Measurements from ENCODE around the gene TENM4.

The TENM4 gene

GRCh38 chr11:78823588-78823987 is 617.2 kb downstream of the TENM4 start:
- no peak for DNase-seq

DNA sequence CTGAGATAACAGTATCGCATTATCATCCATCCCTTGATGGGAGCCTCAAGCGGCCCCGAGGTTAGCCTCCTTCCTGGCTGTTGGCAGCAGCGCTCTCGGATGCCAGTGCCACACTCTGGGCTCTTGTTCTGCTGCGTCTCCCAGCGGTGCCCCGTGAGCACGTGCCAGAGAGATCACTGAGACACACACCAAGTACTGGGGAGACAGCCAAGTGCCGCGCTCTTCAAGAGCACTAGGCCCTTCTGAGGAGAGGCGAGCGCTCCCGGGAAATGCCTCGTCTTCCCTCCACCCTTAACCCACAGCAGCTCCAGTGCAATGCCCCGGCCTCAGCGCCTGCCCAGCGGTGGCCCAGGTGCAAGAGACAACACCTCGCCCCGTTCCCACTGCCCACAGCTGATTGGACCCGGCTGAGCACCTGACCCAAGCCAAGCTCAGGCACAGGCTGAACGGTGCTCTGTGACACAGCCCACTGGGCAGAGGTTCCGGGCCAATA is 617.9 kb downstream of the TENM4 start:
- DNase-seq, result no peak

DNA sequence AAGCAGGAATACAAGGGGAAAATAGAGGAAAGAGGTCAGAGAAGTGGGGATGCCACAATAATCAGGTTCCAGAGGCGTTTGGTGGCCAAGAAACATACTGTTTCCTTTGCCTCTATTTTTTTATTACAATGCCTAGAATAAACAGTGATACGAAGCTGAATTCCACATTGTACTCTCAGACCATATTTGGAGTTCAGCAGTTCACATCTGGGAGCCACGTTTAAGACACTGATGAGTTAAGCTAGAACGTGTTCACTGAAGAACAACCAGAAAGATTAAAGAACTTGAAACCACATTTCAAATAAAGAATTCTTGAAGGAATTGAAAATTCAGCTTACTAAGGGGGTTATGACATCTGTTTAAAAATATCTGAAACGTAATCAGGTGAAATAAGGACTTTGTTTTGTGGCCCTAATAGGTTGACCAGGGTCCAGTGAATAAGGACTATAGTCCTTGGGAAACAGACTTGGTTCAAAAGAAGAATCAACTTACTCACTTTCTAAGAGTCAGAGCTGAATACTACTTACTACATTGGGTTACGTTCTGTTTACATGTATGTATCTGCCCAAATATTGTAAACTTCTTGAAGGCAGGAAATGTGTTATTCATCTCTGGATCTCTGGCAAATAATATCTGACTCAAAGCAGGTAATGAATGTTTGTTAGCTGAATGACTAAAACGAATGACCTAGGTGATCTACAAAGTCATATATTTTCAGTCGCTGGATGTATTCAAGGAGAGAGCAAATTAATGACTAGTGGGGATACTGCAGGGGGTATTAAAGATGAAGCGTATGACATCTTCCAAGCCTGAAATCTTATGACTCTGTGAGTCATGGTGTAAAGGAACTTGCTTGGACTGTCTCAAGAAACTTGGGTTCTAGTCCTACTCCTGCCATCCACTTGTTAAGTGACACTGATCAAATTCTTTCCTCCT is 619.2 kb downstream of the TENM4 start:
- DNase-seq, result no peak

DNA sequence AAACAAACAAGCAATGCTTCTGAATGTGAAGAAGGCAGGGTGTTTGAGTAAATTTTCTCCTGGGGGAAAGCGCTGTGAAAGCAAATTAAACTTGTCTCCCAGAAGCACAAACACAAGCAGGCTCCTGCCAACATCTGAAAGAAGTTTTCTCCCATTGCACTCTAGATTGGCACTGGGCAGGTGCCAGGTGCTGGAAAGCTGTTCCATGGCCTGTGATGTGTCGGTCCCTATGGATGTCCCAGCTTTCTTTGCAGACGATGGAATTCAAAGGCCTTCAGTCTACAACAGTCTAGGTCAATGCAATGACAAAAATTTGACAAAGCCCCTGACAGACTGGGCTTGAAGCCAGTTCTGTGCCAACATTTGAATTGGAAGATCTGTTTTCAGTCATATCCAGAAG is 620.1 kb downstream of the TENM4 start:
- no peak for DNase-seq

GRCh38 chr11:78818201-78818600 is 622.6 kb downstream of the TENM4 start:
- DNase-seq, result no peak

GRCh38 chr11:78815831-78816230 is 625.0 kb downstream of the TENM4 start:
- no peak for DNase-seq

- DNase-seq, result no peak
Measured at GRCh38 chr11:78812513-78813293, 628.1 kb downstream of the TENM4 start.

DNA sequence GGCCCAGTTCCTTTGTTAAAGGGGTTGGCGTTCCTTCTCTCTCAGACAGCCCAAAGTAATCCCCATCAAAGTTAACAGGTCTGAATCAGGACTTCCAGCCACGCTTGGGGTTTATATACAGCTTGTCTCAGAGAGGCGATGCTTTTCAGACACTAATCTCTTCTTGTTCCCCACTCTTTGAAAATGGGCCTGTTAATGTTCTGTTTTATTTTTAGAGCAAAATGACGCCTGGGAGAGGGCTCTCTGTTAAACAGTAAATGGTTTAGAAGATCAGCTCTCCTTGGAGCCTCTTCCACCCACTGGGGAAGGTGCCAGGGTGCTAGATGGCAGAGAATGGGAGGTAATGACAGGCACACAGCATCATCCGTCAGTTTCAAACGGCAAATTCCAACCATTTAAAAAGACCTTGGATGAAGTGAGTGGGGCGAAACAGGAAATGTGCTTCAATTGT is 630.2 kb downstream of the TENM4 start:
- DNase-seq, result no peak

- DNase-seq, result no peak
Measured at GRCh38 chr11:78809931-78810541, 630.8 kb downstream of the TENM4 start.

DNA sequence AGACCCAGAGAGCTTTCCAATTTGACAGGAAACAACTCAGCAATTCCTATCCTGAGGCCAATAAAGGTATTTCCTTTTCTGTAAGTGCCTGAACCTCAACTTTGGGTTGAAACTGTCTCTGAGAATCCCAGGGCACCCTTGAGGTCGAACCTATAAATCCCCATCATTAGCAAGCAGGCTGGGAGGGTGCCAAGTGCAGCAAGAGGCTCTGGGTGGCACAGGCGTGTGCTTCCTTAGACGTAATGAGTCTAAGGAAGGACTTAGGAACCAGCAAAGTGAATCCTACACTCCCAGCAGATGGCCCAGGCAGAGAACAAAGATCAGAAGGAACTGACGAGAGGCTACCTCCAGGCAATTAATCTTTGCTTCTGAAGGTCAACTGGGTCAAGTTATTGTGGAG is 631.9 kb downstream of the TENM4 start:
- DNase-seq, result no peak

- DNase-seq, result no peak
Measured at GRCh38 chr11:78807351-78807750, 633.5 kb downstream of the TENM4 start.

DNA sequence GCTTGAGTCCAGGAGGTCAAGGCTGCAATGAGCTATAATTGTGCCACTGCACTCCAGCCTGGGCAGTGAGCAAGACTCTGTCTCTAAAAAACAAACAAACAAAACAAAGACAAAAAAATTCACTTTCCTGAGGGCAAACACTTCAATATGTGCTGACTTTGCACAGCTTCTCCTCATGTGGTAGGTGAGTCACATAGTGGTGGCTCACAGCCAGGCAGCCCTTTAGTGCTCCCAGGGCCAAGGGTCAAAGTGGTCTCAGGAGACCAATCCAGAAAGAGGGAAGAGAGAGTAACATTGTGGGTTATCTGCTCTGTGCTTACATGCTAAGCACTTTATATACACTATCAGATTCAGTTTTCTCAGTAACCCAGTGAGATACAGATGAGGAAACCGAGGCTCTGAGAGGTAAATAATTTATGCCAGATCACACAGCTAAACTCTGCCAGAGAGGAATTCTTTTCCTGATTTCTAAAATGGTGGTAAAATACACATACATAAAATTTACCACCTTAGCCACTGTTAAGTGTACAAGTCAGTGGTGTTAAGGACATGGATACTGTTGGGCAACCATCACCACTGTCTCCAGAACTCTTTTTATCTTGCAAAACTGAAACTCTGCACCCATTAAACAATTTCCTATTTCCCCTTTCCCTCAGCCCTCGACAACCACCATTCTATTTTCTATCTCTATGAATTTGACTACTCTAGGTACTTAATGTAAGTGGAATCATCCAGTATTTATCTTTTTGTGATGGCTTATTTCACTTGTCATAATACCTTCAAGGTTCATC is 634.4 kb downstream of the TENM4 start:
- no peak for DNase-seq

GRCh38 chr11:78804991-78805390 is 635.8 kb downstream of the TENM4 start:
- no peak for DNase-seq

DNA sequence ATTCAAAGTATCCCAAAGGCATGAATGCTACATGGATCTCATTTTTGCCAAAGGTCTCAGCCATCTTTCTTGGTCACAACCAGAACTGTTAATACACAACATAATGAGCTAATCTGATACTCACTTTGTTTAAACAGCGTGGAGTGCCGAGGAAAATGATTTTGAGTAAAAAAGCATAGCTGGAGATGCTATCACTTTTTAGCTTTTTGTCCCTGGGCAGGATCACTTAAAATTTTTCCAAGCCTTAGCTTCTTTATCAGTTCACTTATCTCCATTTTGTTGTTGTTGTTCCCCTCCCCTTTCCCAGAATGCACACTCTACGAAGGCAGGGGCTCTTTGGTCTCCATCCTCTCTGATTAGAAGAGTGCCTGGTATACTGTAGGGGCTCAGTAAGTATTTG is 636.8 kb downstream of the TENM4 start:
- DNase-seq, result no peak

DNA sequence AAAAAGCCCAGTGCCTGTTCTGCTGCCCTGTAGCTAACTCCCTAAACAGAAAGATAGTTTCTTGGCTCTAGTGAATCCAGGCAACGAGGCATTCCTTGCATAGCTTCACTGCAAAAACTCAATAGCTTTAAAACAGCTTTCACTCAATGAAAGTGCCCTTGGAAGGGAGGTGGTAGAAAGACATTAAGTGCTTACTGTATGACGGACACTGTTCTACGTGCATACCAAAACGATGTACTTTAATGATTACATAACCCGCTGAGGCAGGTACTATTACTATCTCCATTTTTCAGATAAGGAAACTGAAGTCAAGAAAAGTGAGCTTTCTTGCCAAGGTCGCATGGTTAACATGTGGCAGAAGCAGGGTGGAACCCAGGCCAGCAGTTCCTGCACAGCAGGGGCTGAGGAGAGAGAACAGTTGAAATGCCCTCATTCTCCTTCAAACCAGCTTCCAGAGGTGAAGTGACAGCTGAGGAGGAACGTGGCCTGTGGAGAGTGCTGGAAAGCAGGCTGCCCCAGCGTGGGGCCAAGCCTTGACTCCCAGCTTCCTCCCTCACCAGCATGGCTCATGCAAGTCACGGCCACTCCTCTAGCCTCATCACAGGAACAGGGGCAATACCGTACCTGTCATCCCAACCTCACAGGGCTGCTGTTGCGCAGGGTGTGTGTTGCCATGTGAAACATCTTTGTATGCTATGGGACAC is 638.6 kb downstream of the TENM4 start:
- no peak for DNase-seq

DNA sequence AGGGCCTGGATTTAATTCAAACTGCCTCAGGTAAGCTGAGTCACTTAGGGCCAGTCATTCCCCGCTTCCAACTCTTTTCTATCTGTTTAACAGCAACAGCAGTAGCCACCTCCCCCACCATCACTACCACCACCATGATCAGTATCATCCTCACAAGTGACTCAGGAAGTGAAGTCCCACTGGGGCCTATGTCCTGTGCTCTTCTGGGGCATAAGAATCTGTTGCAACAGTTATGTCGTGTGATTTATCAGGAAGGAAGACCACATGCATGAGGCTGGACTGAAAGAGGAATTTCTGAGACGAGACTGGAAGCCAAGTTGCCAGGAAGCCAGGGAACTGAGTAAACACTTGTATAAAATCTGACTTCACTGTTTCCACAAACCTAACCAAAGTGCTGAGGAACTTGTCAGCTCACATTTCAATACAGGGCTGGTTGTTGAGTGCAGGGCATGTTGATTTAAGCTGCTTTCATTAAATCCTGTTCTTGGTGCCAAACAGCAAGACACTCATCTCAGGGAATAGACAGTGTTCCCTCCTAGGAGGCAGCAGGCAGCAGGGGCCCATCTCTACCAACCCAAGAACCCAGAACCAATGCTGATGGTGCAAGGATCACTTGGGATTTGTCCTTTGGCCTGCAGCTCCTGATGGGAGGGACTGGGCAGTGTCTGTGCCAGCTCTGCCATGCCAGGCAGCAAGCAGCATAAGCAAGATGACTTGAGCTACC is 639.5 kb downstream of the TENM4 start:
- DNase-seq, result no peak

DNA sequence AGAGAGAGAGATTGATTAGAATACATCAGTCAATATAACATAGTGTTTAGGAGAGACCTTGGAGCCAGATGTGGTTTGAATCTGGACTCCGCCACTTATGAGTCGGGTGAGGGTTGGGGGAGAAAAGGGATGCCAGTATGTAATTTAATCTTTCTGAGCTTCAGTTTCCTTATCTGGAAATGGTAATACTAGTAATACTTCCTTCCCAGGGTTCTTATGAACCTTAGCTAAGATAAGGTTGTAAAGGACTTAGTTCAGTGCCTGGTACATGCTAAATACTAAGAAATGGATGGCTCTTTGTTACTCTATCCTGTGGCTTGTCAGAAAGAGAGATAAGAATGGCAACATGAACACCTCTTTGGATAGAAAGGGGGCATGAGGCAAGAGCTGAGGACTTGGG is 640.1 kb downstream of the TENM4 start:
- no peak for DNase-seq

GRCh38 chr11:78800096-78800690 is 640.6 kb downstream of the TENM4 start:
- no peak for DNase-seq

- no peak for DNase-seq
Measured at GRCh38 chr11:78798663-78799062, 642.2 kb downstream of the TENM4 start.

- no peak for DNase-seq
Measured at GRCh38 chr11:78797559-78797958, 643.3 kb downstream of the TENM4 start.

GRCh38 chr11:78796956-78797355 is 643.9 kb downstream of the TENM4 start:
- DNase-seq, result no peak
